ENCODE measurements around the gene SCAP. TPM values are rescaled to one million over a fixed set of nuclear protein-coding genes. Genes with fewer than 3 reads are reported as not detected.
"Not testable (repeated sequence)": the region's sequence is repeated elsewhere in the genome, so short reads cannot be mapped to it uniquely, and the experiment has no call there.

The SCAP gene
- total RNA-seq, 1 experiment from 2014 or later: 47.7 TPM

- in situ Hi-C loops (cut with HindIII; ENCODE audit: low pct_unique_long_range_greater_than_20kb, low sequenced_read_pairs): no loop called here
- no peak for DNase-seq (ENCODE audit: low read depth)
Measured at GRCh38 chr3:47487265-47487664, 11.5 kb upstream of the SCAP start.

- DNase-seq (ENCODE audit: low read depth): no peak
- in situ Hi-C loops (cut with HindIII; ENCODE audit: low pct_unique_long_range_greater_than_20kb, low sequenced_read_pairs): no loop called here
Measured at GRCh38 chr3:47485812-47486211, 10.1 kb upstream of the SCAP start.

GRCh38 chr3:47482366-47482765 lies 6.6 kb upstream of the SCAP start:
- in situ Hi-C loops (cut with HindIII; ENCODE audit: low pct_unique_long_range_greater_than_20kb, low sequenced_read_pairs): no loop called here

GRCh38 chr3:47481763-47482162 lies 6.0 kb upstream of the SCAP start:
- in situ Hi-C loops (cut with HindIII; ENCODE audit: low pct_unique_long_range_greater_than_20kb, low sequenced_read_pairs): not testable (repeated sequence)

More at GRCh38 chr3:47482366-47482765, 6.6 kb upstream of the SCAP start:
- no peak for DNase-seq (ENCODE audit: low read depth)

GRCh38 chr3:47480267-47480666 lies 4.5 kb upstream of the SCAP start:
- DNase-seq (ENCODE audit: low read depth); in situ Hi-C loops (cut with HindIII; ENCODE audit: low pct_unique_long_range_greater_than_20kb, low sequenced_read_pairs): not testable (repeated sequence)

More at GRCh38 chr3:47481763-47482162, 6.0 kb upstream of the SCAP start:
- not testable (repeated sequence) for DNase-seq (ENCODE audit: low read depth)

GRCh38 chr3:47479826-47480160 lies 4.1 kb upstream of the SCAP start:
- DNase-seq (ENCODE audit: low read depth): no peak
- in situ Hi-C loops (cut with HindIII; ENCODE audit: low pct_unique_long_range_greater_than_20kb, low sequenced_read_pairs): no loop called here

GRCh38 chr3:47478022-47478421 lies 2.3 kb upstream of the SCAP start:
- in situ Hi-C loops (cut with HindIII; ENCODE audit: low pct_unique_long_range_greater_than_20kb, low sequenced_read_pairs): no loop called here
- no peak for DNase-seq (ENCODE audit: low read depth)

GRCh38 chr3:47476644-47477199 lies 981 bp upstream of the SCAP start:
- in situ Hi-C loops (cut with HindIII; ENCODE audit: low pct_unique_long_range_greater_than_20kb, low sequenced_read_pairs): no loop called here
- no peak for DNase-seq (ENCODE audit: low read depth)

GRCh38 chr3:47476330-47476626 lies 537 bp upstream of the SCAP start:
- in situ Hi-C loops (cut with HindIII; ENCODE audit: low pct_unique_long_range_greater_than_20kb, low sequenced_read_pairs): no loop called here
- DNase-seq (ENCODE audit: low read depth): no peak

GRCh38 chr3:47475029-47475569 lies 642 bp downstream of the SCAP start:
- DNase-seq (ENCODE audit: low read depth): no peak
- in situ Hi-C loops (cut with HindIII; ENCODE audit: low pct_unique_long_range_greater_than_20kb, low sequenced_read_pairs): no loop called here

- no peak for DNase-seq (ENCODE audit: low read depth)
- in situ Hi-C loops (cut with HindIII; ENCODE audit: low pct_unique_long_range_greater_than_20kb, low sequenced_read_pairs): no loop called here
Measured at GRCh38 chr3:47473391-47473790, 2.4 kb downstream of the SCAP start.

GRCh38 chr3:47469616-47470015 lies 6.1 kb downstream of the SCAP start:
- no peak for DNase-seq (ENCODE audit: low read depth)
- in situ Hi-C loops (cut with HindIII; ENCODE audit: low pct_unique_long_range_greater_than_20kb, low sequenced_read_pairs): no loop called here

- in situ Hi-C loops (cut with HindIII; ENCODE audit: low pct_unique_long_range_greater_than_20kb, low sequenced_read_pairs); DNase-seq (ENCODE audit: low read depth): not testable (repeated sequence)
Measured at GRCh38 chr3:47468315-47468714, 7.4 kb downstream of the SCAP start.

GRCh38 chr3:47464588-47464987 lies 11.2 kb downstream of the SCAP start:
- DNase-seq (ENCODE audit: low read depth): no peak
- in situ Hi-C loops (cut with HindIII; ENCODE audit: low pct_unique_long_range_greater_than_20kb, low sequenced_read_pairs): no loop called here

- in situ Hi-C loops (cut with HindIII; ENCODE audit: low pct_unique_long_range_greater_than_20kb, low sequenced_read_pairs); DNase-seq (ENCODE audit: low read depth): not testable (repeated sequence)
Measured at GRCh38 chr3:47459534-47460085, 16.1 kb downstream of the SCAP start.

- DNase-seq (ENCODE audit: low read depth): no peak
Measured at GRCh38 chr3:47456984-47457383, 18.8 kb downstream of the SCAP start.

GRCh38 chr3:47455806-47456452 lies 19.8 kb downstream of the SCAP start:
- in situ Hi-C loops (cut with HindIII; ENCODE audit: low pct_unique_long_range_greater_than_20kb, low sequenced_read_pairs): no loop called here
- no peak for DNase-seq (ENCODE audit: low read depth)

More at GRCh38 chr3:47456984-47457383, 18.8 kb downstream of the SCAP start:
- in situ Hi-C loops (cut with HindIII; ENCODE audit: low pct_unique_long_range_greater_than_20kb, low sequenced_read_pairs): no loop called here

GRCh38 chr3:47452453-47453215 lies 23.1 kb downstream of the SCAP start:
- in situ Hi-C loops (cut with HindIII; ENCODE audit: low pct_unique_long_range_greater_than_20kb, low sequenced_read_pairs): no loop called here

GRCh38 chr3:47444103-47444502 lies 31.6 kb downstream of the SCAP start:
- no peak for DNase-seq (ENCODE audit: low read depth)
- in situ Hi-C loops (cut with HindIII; ENCODE audit: low pct_unique_long_range_greater_than_20kb, low sequenced_read_pairs): no loop called here

More at GRCh38 chr3:47452453-47453215, 23.1 kb downstream of the SCAP start:
- no peak for DNase-seq (ENCODE audit: low read depth)
